Measurements from ENCODE around the gene MAGI2. TPM values are rescaled to one million over a fixed set of nuclear protein-coding genes. Genes with fewer than 3 reads are reported as not detected.

The MAGI2 gene
- total RNA-seq, 1 donor from 2014 or later: 64.2 TPM

DNA sequence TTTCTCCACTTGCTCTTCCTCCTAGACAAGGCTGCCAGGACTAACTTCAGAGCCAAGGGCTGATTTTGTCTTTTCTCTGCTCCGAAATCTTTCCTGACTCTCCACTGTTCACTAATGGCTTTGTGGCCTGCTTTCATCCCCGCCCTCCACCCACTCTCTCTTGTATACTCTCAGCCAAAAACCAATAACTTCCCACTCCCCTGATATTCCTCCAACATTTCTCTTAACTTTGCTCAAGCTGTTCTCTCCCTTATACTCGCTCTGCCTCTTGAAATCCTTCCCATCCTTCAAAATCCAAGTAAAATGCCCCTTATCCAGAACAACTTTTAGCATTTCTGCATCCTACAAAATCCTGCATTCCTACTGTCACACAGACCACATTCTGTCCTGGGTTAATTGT, 1440.1 kb downstream of the MAGI2 start:
- H3K36me3 Mint-ChIP-seq (ENCODE audit: unreplicated experiment): no peaks in the 10 kb centered on the region
- H3K27ac Mint-ChIP-seq (ENCODE audit: unreplicated experiment): no peak overlapping the region
- no peak overlapping the region for H3K4me3 Mint-ChIP-seq (ENCODE audit: unreplicated experiment)
- H3K9me3 Mint-ChIP-seq (ENCODE audit: unreplicated experiment): peaks cover 9% of the 10 kb centered on the region
- DNase-seq: no peak
- peaks cover 6% of the 10 kb centered on the region for H3K4me1 Mint-ChIP-seq (ENCODE audit: low read depth, unreplicated experiment)
- TF ChIP-seq, protein P1, sequence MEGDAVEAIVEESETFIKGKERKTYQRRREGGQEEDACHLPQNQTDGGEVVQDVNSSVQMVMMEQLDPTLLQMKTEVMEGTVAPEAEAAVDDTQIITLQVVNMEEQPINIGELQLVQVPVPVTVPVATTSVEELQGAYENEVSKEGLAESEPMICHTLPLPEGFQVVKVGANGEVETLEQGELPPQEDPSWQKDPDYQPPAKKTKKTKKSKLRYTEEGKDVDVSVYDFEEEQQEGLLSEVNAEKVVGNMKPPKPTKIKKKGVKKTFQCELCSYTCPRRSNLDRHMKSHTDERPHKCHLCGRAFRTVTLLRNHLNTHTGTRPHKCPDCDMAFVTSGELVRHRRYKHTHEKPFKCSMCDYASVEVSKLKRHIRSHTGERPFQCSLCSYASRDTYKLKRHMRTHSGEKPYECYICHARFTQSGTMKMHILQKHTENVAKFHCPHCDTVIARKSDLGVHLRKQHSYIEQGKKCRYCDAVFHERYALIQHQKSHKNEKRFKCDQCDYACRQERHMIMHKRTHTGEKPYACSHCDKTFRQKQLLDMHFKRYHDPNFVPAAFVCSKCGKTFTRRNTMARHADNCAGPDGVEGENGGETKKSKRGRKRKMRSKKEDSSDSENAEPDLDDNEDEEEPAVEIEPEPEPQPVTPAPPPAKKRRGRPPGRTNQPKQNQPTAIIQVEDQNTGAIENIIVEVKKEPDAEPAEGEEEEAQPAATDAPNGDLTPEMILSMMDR (IDR thresholded peaks at IDR 0.05; ENCODE audit: partially characterized antibody, unreplicated experiment): no peak
- H3K27me3 Mint-ChIP-seq (ENCODE audit: unreplicated experiment): peaks cover 5% of the 10 kb centered on the region

DNA sequence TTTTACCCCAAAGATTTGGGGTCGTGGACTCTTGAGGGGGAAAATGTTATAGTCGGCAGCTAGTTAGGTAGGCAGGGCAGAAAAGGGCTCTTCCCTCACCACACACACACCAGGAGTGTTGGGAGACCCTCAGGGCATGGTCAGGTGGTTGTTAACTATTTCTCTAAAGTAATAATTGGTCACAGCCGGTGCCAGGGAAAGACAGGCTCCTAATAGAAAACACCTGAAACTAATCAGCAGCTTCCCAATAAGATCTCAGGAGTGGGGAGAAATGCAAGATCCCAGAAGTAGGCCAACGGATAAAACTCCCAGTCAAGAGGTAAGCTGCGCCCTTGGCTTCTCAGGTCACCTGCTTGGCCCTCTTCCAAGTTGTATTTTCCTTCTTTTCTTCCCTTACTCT, 1441.8 kb downstream of the MAGI2 start:
- H3K4me3 Mint-ChIP-seq (ENCODE audit: unreplicated experiment): no peak overlapping the region
- H3K9me3 Mint-ChIP-seq (ENCODE audit: unreplicated experiment): peaks cover 9% of the 10 kb centered on the region
- H3K36me3 Mint-ChIP-seq (ENCODE audit: unreplicated experiment): no peaks in the 10 kb centered on the region
- TF ChIP-seq, protein P1 (IDR thresholded peaks at IDR 0.05; ENCODE audit: partially characterized antibody, unreplicated experiment): no peak
- no peak for DNase-seq
- peaks cover 5% of the 10 kb centered on the region for H3K27me3 Mint-ChIP-seq (ENCODE audit: unreplicated experiment)
- no peak overlapping the region for H3K27ac Mint-ChIP-seq (ENCODE audit: unreplicated experiment)
- H3K4me1 Mint-ChIP-seq (ENCODE audit: low read depth, unreplicated experiment): no peaks in the 10 kb centered on the region

DNA sequence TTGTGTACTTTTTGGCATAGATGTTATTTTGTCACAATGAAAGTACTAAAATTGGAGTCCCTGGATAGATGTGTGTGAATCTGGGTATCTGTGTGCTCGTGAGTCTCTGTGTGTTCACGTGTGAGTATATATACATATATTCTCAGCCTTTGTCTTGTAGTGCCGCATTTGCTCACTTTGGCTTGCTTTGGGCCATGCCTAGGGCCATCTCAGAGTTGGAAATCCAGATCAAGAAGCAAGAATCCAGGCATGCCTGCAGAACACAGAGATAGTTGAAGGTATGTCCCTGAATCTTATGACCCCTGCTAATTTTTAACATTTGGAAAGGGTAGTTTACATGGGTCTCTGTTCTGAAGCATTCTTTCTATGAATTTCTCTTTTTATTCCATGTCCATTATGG, 1446.2 kb downstream of the MAGI2 start:
- Mint-ChIP-seq H3K9me3 (ENCODE audit: unreplicated experiment) (peaks cover 3% of the 10 kb centered on the region), H3K36me3 (ENCODE audit: unreplicated experiment) (no peaks in the 10 kb centered on the region), H3K4me1 (ENCODE audit: low read depth, unreplicated experiment) (no peaks in the 10 kb centered on the region), H3K27me3 (ENCODE audit: unreplicated experiment) (peaks cover 3% of the 10 kb centered on the region), H3K27ac (ENCODE audit: unreplicated experiment) (no peak overlapping the region), H3K4me3 (ENCODE audit: unreplicated experiment) (no peak overlapping the region)
- TF ChIP-seq, protein P1 (IDR thresholded peaks at IDR 0.05; ENCODE audit: partially characterized antibody, unreplicated experiment): no peak
- DNase-seq: no peak

DNA sequence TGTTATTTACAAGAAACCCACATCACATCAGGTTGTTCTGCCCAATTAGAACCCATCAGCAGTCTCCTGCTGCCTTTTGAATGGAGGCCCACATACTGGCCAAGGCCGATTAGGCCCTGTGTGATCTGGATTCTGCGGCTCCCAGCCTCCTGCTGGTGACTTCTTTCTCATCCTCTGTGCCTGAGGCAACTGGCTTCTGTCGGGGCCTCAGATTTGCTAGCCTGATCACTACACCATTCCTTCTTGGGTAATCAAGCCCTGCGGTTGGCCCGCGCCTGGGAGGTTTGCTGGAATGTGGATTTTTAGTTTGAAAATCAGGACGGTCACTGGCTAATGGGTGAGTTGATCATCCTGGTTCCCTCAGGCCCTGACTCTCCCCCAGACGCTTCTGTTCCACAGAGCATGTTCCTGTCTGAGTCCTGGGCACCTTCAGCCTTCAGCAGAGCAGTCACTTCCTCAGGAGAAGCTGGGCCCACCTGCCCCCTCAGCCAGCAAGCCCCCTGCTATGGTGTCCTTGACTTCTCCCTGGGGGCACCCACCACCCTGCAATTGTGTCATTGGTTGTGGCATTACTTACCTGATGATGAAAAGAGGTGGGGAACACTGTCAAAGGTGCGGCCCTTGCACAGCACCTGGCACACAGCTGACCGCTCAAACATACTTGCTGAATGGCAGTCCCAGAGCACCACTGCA, 1447.3 kb downstream of the MAGI2 start:
- no peak for DNase-seq
- Mint-ChIP-seq H3K36me3 (ENCODE audit: unreplicated experiment) (no peaks in the 10 kb centered on the region), H3K4me1 (ENCODE audit: low read depth, unreplicated experiment) (no peaks in the 10 kb centered on the region), H3K27me3 (ENCODE audit: unreplicated experiment) (peaks cover 2% of the 10 kb centered on the region), H3K4me3 (ENCODE audit: unreplicated experiment) (no peak overlapping the region), H3K27ac (ENCODE audit: unreplicated experiment) (no peak overlapping the region), H3K9me3 (ENCODE audit: unreplicated experiment) (peaks cover 3% of the 10 kb centered on the region)
- TF ChIP-seq, protein P1 (IDR thresholded peaks at IDR 0.05; ENCODE audit: partially characterized antibody, unreplicated experiment): no peak

DNA sequence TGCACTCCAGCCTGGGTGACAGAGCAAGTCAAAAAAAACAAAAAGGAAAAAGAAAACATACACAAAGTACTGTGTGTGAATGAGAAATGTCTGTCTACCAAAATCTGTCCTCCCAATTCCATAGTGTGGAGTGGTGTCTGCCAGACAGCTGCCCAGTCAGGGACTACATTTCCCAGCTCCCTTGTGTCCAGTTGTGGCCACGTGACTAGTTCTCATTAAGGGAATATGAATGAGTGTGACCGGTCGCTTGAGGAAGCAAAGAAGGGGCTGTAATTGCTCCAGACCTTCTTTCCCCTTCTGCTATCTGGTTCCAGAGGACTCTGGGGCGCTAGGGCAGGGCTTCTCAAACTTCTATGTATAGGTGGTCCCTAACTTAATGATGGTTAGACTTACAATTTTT, 1450.8 kb downstream of the MAGI2 start:
- peaks cover 2% of the 10 kb centered on the region for H3K27me3 Mint-ChIP-seq (ENCODE audit: unreplicated experiment)
- H3K27ac Mint-ChIP-seq (ENCODE audit: unreplicated experiment): no peak overlapping the region

More for the DNA sequence above, 1450.8 kb downstream of the MAGI2 start:
- no peak for DNase-seq
- Mint-ChIP-seq H3K4me1 (ENCODE audit: low read depth, unreplicated experiment) (no peaks in the 10 kb centered on the region), H3K36me3 (ENCODE audit: unreplicated experiment) (no peaks in the 10 kb centered on the region), H3K9me3 (ENCODE audit: unreplicated experiment) (peaks cover 3% of the 10 kb centered on the region), H3K4me3 (ENCODE audit: unreplicated experiment) (no peak overlapping the region)
- TF ChIP-seq, protein P1 (IDR thresholded peaks at IDR 0.05; ENCODE audit: partially characterized antibody, unreplicated experiment): no peak

Measured in glutamatergic neuron (in vitro differentiated cells).